ENCODE results near the gene SLC16A10. TPM values are rescaled to one million over a fixed set of nuclear protein-coding genes. Genes with fewer than 3 reads are reported as not detected.
A peak's percentile ranks its signal among the peaks of the same experiment; 100 is the strongest.

The SLC16A10 gene
- 10 to 100 TPM; 18.7 to 35.8 (median 22.1) TPM for total RNA-seq

- peak; percentile 92 to 94 for DNase-seq
- Histone ChIP-seq H3K36me3 (no peaks in the 10 kb centered on the region), H3K4me3 (replicated peaks in 1 of 3) (peak within 1 kb of the TSS; percentile 31 to 82 (median 45)), H3K27ac (peak within 1 kb of the TSS; percentile 28 to 58 (median 45)), H3K27me3 (no peaks in the 10 kb centered on the region), H3K4me1 (peaks cover 0 to 3% of the 10 kb centered on the region in 2 donors), H3K9me3 (no peaks in the 10 kb centered on the region)
- intact Hi-C loops (cut with DNase I), result no loop called here
- peak in 1 of 6 experiments; percentile 12 for TF ChIP-seq CTCF (IDR thresholded peaks at IDR 0.05)
- peak; percentile 56 to 98 for TF ChIP-seq POLR2A (IDR thresholded peaks at IDR 0.05)
- 1 to 3% methylated on average over 9 to 17 of the region's 86 CpGs for WGBS, 2 donors
Measured at GRCh38 chr6:111087106-111087835, at the start of gene SLC16A10. Gene SLC16A10, plus strand, starts transcription at chr6:111087503. Its CDS starts 250 bp downstream, at chr6:111087753.

- TF ChIP-seq POLR2A (IDR thresholded peaks at IDR 0.05), result no peak
- TF ChIP-seq CTCF (IDR thresholded peaks at IDR 0.05), result no peak
- intact Hi-C loops (cut with DNase I), result no loop called here
- Histone ChIP-seq H3K27me3 (no peaks in the 10 kb centered on the region), H3K36me3 (no peaks in the 10 kb centered on the region), H3K4me1 (no peaks in the 10 kb centered on the region), H3K9me3 (no peaks in the 10 kb centered on the region), H3K27ac (no peak overlapping the region), H3K4me3 (replicated peaks in 1 of 3) (no peak overlapping the region)
- no peak for DNase-seq
- 82% methylated on average over 6 of the region's 6 CpGs for WGBS, 2 donors
Measured at GRCh38 chr6:111038534-111039252, 48.6 kb upstream of the SLC16A10 start.

- H3K4me1 ChIP-seq, result no peaks in the 10 kb centered on the region
- intact Hi-C loops (cut with DNase I), result no loop called here
- no peak overlapping the region for H3K27ac ChIP-seq
- no peak for DNase-seq
- no peak overlapping the region for H3K4me3 ChIP-seq (replicated peaks in 1 of 3)
- H3K36me3 ChIP-seq, result no peaks in the 10 kb centered on the region
- WGBS, 2 donors, result 92% methylated on average over 4 of the region's 4 CpGs
- H3K9me3 ChIP-seq, result no peaks in the 10 kb centered on the region
- H3K27me3 ChIP-seq, result no peaks in the 10 kb centered on the region
- TF ChIP-seq CTCF (IDR thresholded peaks at IDR 0.05), result no peak
- TF ChIP-seq POLR2A (IDR thresholded peaks at IDR 0.05), result no peak
Measured at GRCh38 chr6:111041917-111042316, 45.4 kb upstream of the SLC16A10 start.

- H3K4me1 ChIP-seq, result no peaks in the 10 kb centered on the region
- no peaks in the 10 kb centered on the region for H3K9me3 ChIP-seq
- no peak overlapping the region for H3K4me3 ChIP-seq (replicated peaks in 1 of 3)
- H3K36me3 ChIP-seq, result no peaks in the 10 kb centered on the region
- no peaks in the 10 kb centered on the region for H3K27me3 ChIP-seq
- intact Hi-C loops (cut with DNase I), result no loop called here
- 92 to 95% methylated on average over 8 of the region's 8 CpGs for WGBS, 2 donors
- no peak for DNase-seq
- no peak overlapping the region for H3K27ac ChIP-seq
- TF ChIP-seq POLR2A (IDR thresholded peaks at IDR 0.05), result no peak
Measured at GRCh38 chr6:111047244-111047643, 40.1 kb upstream of the SLC16A10 start.

- intact Hi-C loops (cut with DNase I), result no loop called here
- H3K27me3 ChIP-seq, result no peaks in the 10 kb centered on the region
- no peaks in the 10 kb centered on the region for H3K36me3 ChIP-seq
- TF ChIP-seq CTCF (IDR thresholded peaks at IDR 0.05) (no peak), POLR2A (IDR thresholded peaks at IDR 0.05) (no peak)
- H3K4me1 ChIP-seq, result no peaks in the 10 kb centered on the region
- WGBS, 2 donors, result 72 to 80% methylated on average over 2 of the region's 2 CpGs
- H3K4me3 ChIP-seq (replicated peaks in 1 of 3), result no peak overlapping the region
- no peak overlapping the region for H3K27ac ChIP-seq
- no peak for DNase-seq
- no peaks in the 10 kb centered on the region for H3K9me3 ChIP-seq
Measured at GRCh38 chr6:111050261-111051023, 36.9 kb upstream of the SLC16A10 start.

Data from thyroid gland (tissue), 4 donors.